Osteoblast (primary cell): ENCODE results near the gene ZNF146. TPM values are rescaled to one million over a fixed set of nuclear protein-coding genes. Genes with fewer than 3 reads are reported as not detected.

Experiments
- DNase-seq: peaks from one replicate; pipeline ENCODE4 v3.0.0; 2011; ENCODE audit warnings: low spot score, mixed read lengths; ENCODE audit not compliant: insufficient read length; ENCODE audit errors: missing footprints
- H2AFZ ChIP-seq: 2 replicates; pipeline ENCODE4 v1.6.0; 2011; ENCODE audit warnings: mild to moderate bottlenecking, low read length
- H3K27ac ChIP-seq: 2 replicates; pipeline ENCODE4 v1.5.1; 2011; ENCODE audit warnings: mild to moderate bottlenecking, low read depth, low read length, moderate library complexity
- H3K27me3 ChIP-seq: 2 replicates; pipeline ENCODE4 v1.6.0; 2012; ENCODE audit warnings: mild to moderate bottlenecking, control low read depth, inconsistent platforms, low read length, moderate library complexity; ENCODE audit not compliant: insufficient read depth
- H3K36me3 ChIP-seq: 2 replicates; pipeline ENCODE4 v1.5.1; 2011; ENCODE audit warnings: mild to moderate bottlenecking, low read length, control low read depth, moderate library complexity; ENCODE audit not compliant: insufficient read depth
- H3K4me1 ChIP-seq: 2 replicates; pipeline ENCODE4 v1.5.1; 2011; ENCODE audit warnings: mild to moderate bottlenecking, low read length, control low read depth, moderate library complexity; ENCODE audit not compliant: insufficient read depth
- H3K4me2 ChIP-seq: 2 replicates; pipeline ENCODE4 v1.6.0; 2011; ENCODE audit warnings: mild to moderate bottlenecking, low read length; ENCODE audit not compliant: insufficient read depth
- H3K4me3 ChIP-seq: fragments of 200-600 bp; sonication (generic); 3 replicates; pipeline ENCODE4 v1.5.1; 2012; ENCODE audit warnings: mild to moderate bottlenecking, low read length, inconsistent platforms; ENCODE audit not compliant: insufficient read depth
- H3K79me2 ChIP-seq: 2 replicates; pipeline ENCODE4 v1.6.0; 2012; ENCODE audit warnings: mild to moderate bottlenecking, low read length, control low read depth, inconsistent platforms; ENCODE audit not compliant: insufficient read depth
- H3K9me3 ChIP-seq: 2 replicates; pipeline ENCODE4 v1.5.1; 2011; ENCODE audit warnings: low read depth, low read length, control low read depth
- H4K20me1 ChIP-seq: 2 replicates; pipeline ENCODE4 v1.6.0; 2012; ENCODE audit warnings: mild to moderate bottlenecking, low read length, control low read depth; ENCODE audit not compliant: insufficient read depth
- CTCF ChIP-seq: IDR thresholded peaks from 2 replicates; pipeline ENCODE4 v1.5.1; 2011; ENCODE audit warnings: mild to moderate bottlenecking, low read depth, low read length, moderate library complexity; ENCODE audit errors: extremely low read depth
- total RNA-seq: library from RNA; depleted of rRNA; stranded (reverse); fragments of >200 nt; gene quantifications from 2 replicates; pipeline ENCODE4 v1.2.3, GENCODE V29; 2012

Gene ZNF146
- total RNA-seq, 1 donor = 82.2 TPM

GRCh38 chr19:36236304-36236945 is 21.5 kb downstream of the ZNF146 start:
- Histone ChIP-seq H2AFZ (no peak overlapping the region), H4K20me1 (peaks cover 2% of the 10 kb centered on the region), H3K27ac (no peak overlapping the region), H3K4me1 (no peaks in the 10 kb centered on the region), H3K4me2 (no peak overlapping the region), H3K36me3 (peaks cover 66% of the 10 kb centered on the region), H3K79me2 (peaks cover 7% of the 10 kb centered on the region), H3K27me3 (no peaks in the 10 kb centered on the region), H3K4me3 (no peak overlapping the region), H3K9me3 (peaks cover 14% of the 10 kb centered on the region)
- DNase-seq = no peak
- no peak for TF ChIP-seq CTCF

- no peak overlapping the region for H3K4me3 ChIP-seq
- no peak for DNase-seq
- peaks cover 2% of the 10 kb centered on the region for H4K20me1 ChIP-seq
- peaks cover 61% of the 10 kb centered on the region for H3K36me3 ChIP-seq
- no peaks in the 10 kb centered on the region for H3K27me3 ChIP-seq
- no peak overlapping the region for H3K27ac ChIP-seq
- H3K4me1 ChIP-seq = no peaks in the 10 kb centered on the region
- TF ChIP-seq CTCF = no peak
- H3K4me2 ChIP-seq = no peak overlapping the region
- no peak overlapping the region for H2AFZ ChIP-seq
- H3K9me3 ChIP-seq = peaks cover 14% of the 10 kb centered on the region
- H3K79me2 ChIP-seq = peaks cover 5% of the 10 kb centered on the region
Measured at GRCh38 chr19:36236946-36237310, 22.0 kb downstream of the ZNF146 start.

- Histone ChIP-seq H3K4me3 (no peak overlapping the region), H3K27ac (no peak overlapping the region), H3K36me3 (peaks cover 1% of the 10 kb centered on the region), H3K27me3 (peaks cover 17% of the 10 kb centered on the region), H2AFZ (no peak overlapping the region), H3K4me2 (no peak overlapping the region), H3K79me2 (no peaks in the 10 kb centered on the region), H3K9me3 (no peaks in the 10 kb centered on the region), H4K20me1 (no peaks in the 10 kb centered on the region), H3K4me1 (no peaks in the 10 kb centered on the region)
- no peak for DNase-seq
- no peak for TF ChIP-seq CTCF
Measured at GRCh38 chr19:36244066-36244465, 29.2 kb downstream of the ZNF146 start.

- H3K4me3 ChIP-seq = peak overlapping the region; percentile 50
- no peaks in the 10 kb centered on the region for H3K36me3 ChIP-seq
- no peaks in the 10 kb centered on the region for H3K4me1 ChIP-seq
- peaks cover 17% of the 10 kb centered on the region for H3K27me3 ChIP-seq
- TF ChIP-seq CTCF = no peak
- no peak overlapping the region for H2AFZ ChIP-seq
- no peak overlapping the region for H3K27ac ChIP-seq
- no peaks in the 10 kb centered on the region for H4K20me1 ChIP-seq
- H3K9me3 ChIP-seq = no peaks in the 10 kb centered on the region
- peak; percentile 84 for DNase-seq
- H3K79me2 ChIP-seq = no peaks in the 10 kb centered on the region
- H3K4me2 ChIP-seq = peak overlapping the region; percentile 64
Measured at GRCh38 chr19:36245210-36246005, 30.5 kb downstream of the ZNF146 start.
